ENCODE results near the gene MLXIP. TPM values are rescaled to one million over a fixed set of nuclear protein-coding genes. Genes with fewer than 3 reads are reported as not detected.

The MLXIP gene
- total RNA-seq, 6 experiments from 2014 or later, result 13.9 to 45.9 (median 16.6) TPM

GRCh38 chr12:122127839-122128238 lies 49.3 kb downstream of the MLXIP start:
- WGBS (ENCODE audit: insufficient coverage, low coverage, low lambda C conversion rate, missing lambda C conversion rate), result no CpG with 5 or more reads among the region's 13 CpGs
- Histone ChIP-seq H3K4me1 (peaks cover 3 to 53% (median 24%) of the 10 kb centered on the region in 4 donors), H3K27ac (peak overlapping the region; percentile 63 to 92 (median 84)), H3K27me3 (no peaks in the 10 kb centered on the region), H3K36me3 (peaks cover 0 to 28% (median 20%) of the 10 kb centered on the region in 4 donors), H3K9me3 (no peaks in the 10 kb centered on the region), H3K4me3 (peak overlapping the region in 1 of 3 donors; percentile 36)
- peak in 1 of 3 donors; percentile 60 for DNase-seq
- ATAC-seq, result peak in 2 of 4 donors; percentile 2 to 3
- intact Hi-C loops (cut with DNase I), result no loop called here
- TF ChIP-seq POLR2A (IDR thresholded peaks at IDR 0.05), result no peak
- no peak for TF ChIP-seq CTCF (IDR thresholded peaks at IDR 0.05)

- Histone ChIP-seq H3K27me3 (no peaks in the 10 kb centered on the region), H3K4me3 (no peak overlapping the region), H3K27ac (no peak overlapping the region), H3K4me1 (peaks cover 3 to 52% (median 25%) of the 10 kb centered on the region in 4 donors), H3K9me3 (no peaks in the 10 kb centered on the region), H3K36me3 (peaks cover 0 to 28% (median 20%) of the 10 kb centered on the region in 4 donors)
- no peak for ATAC-seq
- DNase-seq, result no peak
- TF ChIP-seq POLR2A (IDR thresholded peaks at IDR 0.05), result no peak
- no peak for TF ChIP-seq CTCF (IDR thresholded peaks at IDR 0.05)
- intact Hi-C loops (cut with DNase I), result no loop called here
- WGBS (ENCODE audit: insufficient coverage, low coverage, low lambda C conversion rate, missing lambda C conversion rate), result no CpG with 5 or more reads among the region's 5 CpGs
Measured at GRCh38 chr12:122128481-122128880, 49.9 kb downstream of the MLXIP start.

DNA sequence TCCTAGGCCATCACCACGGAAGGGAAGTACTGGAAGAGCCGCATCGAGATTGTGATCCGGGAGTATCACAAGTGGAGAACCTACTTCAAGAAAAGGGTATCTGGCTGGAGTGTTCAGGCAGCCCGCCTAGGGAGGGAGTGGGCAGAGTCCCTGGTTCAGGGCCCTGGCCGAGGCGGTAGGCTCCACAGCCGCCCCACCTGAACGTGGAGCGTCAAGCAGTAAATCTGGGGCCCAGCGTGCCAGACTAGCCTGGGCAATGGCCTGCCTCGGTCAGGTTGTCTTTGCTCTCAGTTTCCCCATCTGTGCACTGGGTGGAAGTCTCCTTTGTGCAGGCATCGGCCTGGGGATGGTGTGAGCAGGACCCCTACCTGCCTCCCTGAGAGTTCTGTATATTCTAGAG lies 50.6 kb downstream of the MLXIP start:
- ATAC-seq (no peak), DNase-seq (no peak)
- H3K36me3 ChIP-seq, result peaks cover 0 to 28% (median 20%) of the 10 kb centered on the region in 4 donors
- no peak overlapping the region for H3K27ac ChIP-seq
- no peaks in the 10 kb centered on the region for H3K9me3 ChIP-seq
- no peaks in the 10 kb centered on the region for H3K27me3 ChIP-seq
- H3K4me3 ChIP-seq, result no peak overlapping the region
- TF ChIP-seq POLR2A (IDR thresholded peaks at IDR 0.05), result no peak
- H3K4me1 ChIP-seq, result peaks cover 3 to 48% (median 24%) of the 10 kb centered on the region in 4 donors
- intact Hi-C loops (cut with DNase I), result no loop called here
- no CpG with 5 or more reads among the region's 13 CpGs for WGBS (ENCODE audit: insufficient coverage, low coverage, low lambda C conversion rate, missing lambda C conversion rate)

GRCh38 chr12:122130150-122130549 lies 51.6 kb downstream of the MLXIP start:
- no peak for DNase-seq
- no peak overlapping the region for H3K27ac ChIP-seq
- no peaks in the 10 kb centered on the region for H3K9me3 ChIP-seq
- no peaks in the 10 kb centered on the region for H3K27me3 ChIP-seq
- intact Hi-C loops (cut with DNase I), result no loop called here
- H3K4me3 ChIP-seq, result no peak overlapping the region
- H3K36me3 ChIP-seq, result peaks cover 0 to 31% (median 20%) of the 10 kb centered on the region in 4 donors
- H3K4me1 ChIP-seq, result peaks cover 0 to 39% (median 20%) of the 10 kb centered on the region in 4 donors
- WGBS (ENCODE audit: insufficient coverage, low coverage, low lambda C conversion rate, missing lambda C conversion rate), result 90% methylated on average over 5 of the region's 17 CpGs
- ATAC-seq, result no peak
- TF ChIP-seq CTCF (IDR thresholded peaks at IDR 0.05) (no peak), POLR2A (IDR thresholded peaks at IDR 0.05) (no peak)

GRCh38 chr12:122133192-122133950 lies 54.8 kb downstream of the MLXIP start:
- H3K36me3 ChIP-seq, result peaks cover 0 to 35% (median 22%) of the 10 kb centered on the region in 4 donors

More at GRCh38 chr12:122133192-122133950, 54.8 kb downstream of the MLXIP start:
- ATAC-seq (peak; percentile 43 to 82 (median 66)), DNase-seq (peak; percentile 59 to 79 (median 74))
- intact Hi-C loops (cut with DNase I), result no loop called here
- no peak for TF ChIP-seq POLR2A (IDR thresholded peaks at IDR 0.05)
- TF ChIP-seq CTCF (IDR thresholded peaks at IDR 0.05), result peak in 1 of 4 donors; percentile 9
- Histone ChIP-seq H3K27ac (peak overlapping the region in 2 of 3 donors; percentile 29 to 49), H3K4me1 (peaks cover 0 to 11% (median 4%) of the 10 kb centered on the region in 4 donors), H3K4me3 (no peak overlapping the region), H3K27me3 (no peaks in the 10 kb centered on the region), H3K9me3 (no peaks in the 10 kb centered on the region)
- 58% methylated on average over 22 of the region's 28 CpGs for WGBS (ENCODE audit: insufficient coverage, low coverage, low lambda C conversion rate, missing lambda C conversion rate)

Measured in right lobe of liver (tissue), 6 donors.